CD4-positive, alpha-beta T cell treated with Interleukin-2 at 100 ng/mL for 4 hours (primary cell): Measurements from ENCODE around the gene AAGAB.

Experiments used
- DNase-seq: peaks from one replicate; pipeline ENCODE4 v3.0.0-alpha.2; 2020; ENCODE audit warnings: low spot score

Gene AAGAB

DNA sequence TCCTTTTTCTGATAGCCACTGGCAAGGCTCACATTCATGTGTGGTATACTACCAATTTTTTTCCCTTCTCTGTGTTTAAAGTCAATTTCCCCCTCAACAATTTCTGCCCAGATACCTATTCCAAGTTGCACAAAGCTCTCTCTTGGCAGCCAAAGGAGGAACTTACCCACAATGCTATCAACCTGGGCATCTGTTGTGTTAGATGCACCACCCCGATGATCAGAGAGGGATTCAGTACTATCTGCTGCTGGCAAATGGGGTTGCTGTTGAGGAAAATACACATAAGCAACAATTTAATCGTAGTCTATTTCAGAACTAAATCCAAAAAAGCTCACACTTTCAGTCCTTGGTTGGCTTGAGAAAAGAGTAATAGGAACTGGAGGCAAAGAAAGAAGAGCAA, 46.1 kb downstream of the AAGAB start:
- no peak for DNase-seq

DNA sequence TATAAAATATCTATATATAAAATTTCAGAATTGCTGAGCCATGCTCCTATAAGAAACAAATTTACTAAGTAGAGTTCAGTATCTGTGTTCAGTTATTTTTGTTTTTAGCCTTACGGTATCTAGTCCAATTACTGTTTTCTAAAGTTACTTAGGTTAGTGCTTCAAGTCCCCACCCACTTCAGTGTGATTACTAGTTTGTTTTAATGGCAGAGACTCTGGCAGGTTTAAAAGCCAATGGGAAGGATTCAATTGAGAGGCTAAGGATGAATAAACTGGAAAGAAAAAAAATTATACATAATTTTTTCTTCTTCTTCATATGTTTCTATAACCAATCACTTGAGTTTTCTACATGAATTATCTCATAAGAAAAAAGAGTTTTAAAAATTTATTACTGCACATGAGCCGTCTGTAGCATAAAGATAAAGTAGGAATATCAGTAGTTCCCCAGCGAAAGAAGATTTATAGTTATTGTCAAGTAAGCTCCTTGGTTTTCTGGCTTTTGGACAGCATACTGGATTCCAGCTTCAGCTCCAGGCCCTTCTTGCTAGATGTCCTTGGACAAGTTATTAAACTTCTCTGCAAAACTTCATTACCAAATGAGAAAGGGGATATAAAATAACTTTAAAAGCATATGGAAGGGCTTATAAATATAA, 46.8 kb downstream of the AAGAB start:
- DNase-seq = no peak

DNA sequence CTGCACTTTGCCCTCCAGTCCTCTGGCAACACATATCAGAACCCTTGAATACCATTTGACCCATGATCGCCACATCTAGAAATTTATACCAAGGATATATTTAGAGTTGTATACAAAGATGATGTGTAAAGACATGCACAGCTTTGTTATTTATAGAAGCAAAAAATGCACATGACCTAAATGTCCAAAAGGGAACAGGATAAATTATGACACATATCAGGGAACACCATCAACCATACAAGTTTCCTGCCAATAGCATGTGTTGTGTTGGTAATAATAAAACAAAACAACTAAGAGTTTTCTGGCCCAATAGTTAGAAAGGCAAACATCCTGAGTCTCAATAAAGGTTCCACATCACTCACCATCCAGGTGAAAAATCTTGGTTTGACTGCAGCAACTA, 51.5 kb downstream of the AAGAB start:
- DNase-seq = no peak

DNA sequence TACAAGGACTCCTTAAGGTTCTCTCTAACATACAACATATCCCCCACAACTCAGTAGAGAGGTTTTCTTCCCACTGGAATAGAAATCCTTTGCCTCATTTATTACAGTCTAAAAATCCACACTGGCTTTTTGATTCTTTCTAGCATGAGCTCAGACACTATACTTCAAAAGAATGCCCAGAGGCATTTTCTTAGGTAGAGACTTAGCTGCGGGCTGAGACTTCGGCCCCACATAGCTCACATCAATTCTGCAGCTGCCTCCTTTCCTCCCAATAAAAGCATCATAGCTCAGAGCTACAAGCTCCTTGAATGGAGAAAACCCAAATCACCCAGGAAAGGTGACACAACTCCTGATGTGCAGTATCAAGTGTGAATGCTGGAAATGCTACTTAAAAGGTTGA, 52.4 kb downstream of the AAGAB start:
- DNase-seq = no peak

DNA sequence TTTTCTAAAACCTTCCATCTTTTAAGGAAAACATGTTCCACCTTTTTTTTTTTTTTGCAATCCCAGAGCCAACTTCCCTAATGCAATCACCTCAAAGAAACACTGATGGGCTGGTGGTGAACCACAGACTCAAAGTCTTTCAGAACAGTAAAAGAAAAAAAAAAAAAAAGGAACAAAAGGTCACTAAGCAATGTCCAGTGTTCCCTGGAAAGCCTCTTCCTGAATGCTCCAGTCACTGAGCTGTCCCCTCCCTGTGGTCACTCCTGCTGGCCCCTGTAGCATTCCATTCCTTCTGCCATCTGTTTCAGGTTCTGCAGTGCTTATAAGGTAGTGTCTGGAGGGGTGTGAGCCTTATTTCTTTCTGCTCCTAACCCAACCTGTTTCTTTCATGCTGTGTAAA, 53.3 kb downstream of the AAGAB start:
- no peak for DNase-seq

DNA sequence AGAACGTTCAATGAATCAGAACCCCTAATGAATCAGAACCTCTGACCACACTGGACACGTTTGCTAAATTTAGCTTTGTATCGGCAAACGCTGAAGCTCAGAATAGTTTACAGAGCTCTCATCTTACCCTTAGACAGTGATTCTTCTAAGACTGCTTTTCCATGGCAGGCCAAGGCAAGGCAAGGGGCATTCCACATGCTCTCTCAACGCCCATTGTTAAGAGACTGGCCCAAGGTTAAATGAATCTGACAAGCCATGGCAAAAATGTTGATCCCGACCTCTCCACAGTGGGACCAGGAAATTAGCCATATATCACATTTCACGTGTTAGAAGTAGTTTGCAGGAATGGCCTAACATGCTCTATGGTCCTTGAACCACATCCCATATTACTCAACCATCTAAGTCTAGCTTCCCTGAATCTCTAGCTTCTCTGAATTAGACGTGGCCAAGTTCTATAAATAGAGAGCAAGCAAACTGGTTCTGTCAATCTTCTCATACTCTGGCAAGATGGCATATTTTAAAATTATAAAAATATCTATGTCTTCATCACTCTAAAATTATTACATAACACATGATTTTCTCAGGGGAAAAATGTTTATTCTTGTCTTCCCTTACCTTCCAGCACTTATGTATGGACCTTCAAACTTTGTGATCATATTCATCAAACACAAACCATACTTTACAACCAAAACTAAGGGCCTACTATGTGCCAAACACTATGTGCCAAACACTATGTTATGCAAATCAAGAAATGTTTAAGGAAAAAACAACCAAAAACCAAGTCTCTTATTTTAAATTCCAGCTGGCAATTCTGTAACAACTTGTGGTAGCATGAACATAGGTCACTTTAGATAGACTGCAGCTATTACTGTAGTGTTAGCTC, 54.3 kb downstream of the AAGAB start:
- no peak for DNase-seq

DNA sequence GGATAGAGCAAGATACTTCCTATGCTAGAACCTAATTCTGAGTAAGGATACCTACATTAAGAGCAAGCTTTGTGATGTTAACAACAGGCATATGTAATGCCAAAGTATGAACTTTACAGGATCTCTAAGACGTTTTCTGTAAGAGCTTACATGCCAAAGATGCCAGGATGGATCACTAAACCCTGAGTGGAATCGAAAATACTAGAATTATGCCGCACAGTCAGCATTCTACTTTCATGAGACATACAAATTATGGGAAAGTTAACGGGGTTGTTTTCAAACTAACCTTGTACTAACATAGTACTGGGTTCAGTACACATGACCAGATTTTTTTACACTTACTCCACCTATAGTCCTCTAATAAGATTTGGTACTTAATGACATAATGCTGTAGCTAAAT, 55.1 kb downstream of the AAGAB start:
- no peak for DNase-seq

DNA sequence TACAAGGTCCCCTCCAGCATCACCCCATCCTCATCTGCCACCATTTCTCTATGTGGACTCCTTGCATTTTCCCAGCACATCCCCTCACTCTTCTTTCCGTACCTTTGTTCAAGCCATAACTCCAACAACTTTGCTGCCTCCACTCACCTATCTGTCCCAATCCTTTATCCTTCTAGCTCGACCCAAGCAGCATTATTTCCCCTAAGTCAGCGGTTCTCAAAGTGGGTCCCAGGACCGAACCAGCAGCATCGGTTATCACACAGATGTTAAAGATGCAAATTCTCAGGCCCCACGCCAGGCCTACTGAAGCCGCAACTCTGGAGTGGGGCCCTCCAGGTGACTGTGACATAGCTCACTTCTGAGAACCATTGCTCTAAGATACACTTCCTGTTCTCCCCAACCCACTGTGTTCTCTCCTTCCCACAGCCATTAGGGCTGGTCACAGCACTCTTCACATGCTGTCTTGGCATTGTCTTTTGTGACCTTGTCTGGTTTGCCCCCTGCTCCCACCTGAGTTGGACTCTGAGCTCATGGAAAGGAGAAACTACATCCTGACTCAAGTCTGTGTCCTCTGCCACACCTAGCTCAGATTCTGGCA, 56.2 kb downstream of the AAGAB start:
- peak; percentile 16 for DNase-seq

DNA sequence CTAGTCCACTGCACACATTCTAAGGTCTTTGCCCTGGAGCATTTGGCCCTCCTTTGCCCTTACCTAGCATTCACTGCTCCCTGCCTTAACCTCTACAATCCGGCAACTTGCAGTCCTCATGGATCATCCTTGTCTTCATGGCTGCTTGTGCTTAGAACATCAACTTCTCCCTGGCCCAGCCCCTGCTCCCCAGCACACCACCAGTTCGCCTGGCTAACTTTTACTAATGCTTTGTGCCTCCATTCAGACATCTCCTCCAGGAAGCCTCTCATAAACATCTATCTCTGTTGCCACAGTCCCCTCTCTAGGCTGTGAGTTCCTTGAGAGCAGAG, 57.1 kb downstream of the AAGAB start:
- no peak for DNase-seq

DNA sequence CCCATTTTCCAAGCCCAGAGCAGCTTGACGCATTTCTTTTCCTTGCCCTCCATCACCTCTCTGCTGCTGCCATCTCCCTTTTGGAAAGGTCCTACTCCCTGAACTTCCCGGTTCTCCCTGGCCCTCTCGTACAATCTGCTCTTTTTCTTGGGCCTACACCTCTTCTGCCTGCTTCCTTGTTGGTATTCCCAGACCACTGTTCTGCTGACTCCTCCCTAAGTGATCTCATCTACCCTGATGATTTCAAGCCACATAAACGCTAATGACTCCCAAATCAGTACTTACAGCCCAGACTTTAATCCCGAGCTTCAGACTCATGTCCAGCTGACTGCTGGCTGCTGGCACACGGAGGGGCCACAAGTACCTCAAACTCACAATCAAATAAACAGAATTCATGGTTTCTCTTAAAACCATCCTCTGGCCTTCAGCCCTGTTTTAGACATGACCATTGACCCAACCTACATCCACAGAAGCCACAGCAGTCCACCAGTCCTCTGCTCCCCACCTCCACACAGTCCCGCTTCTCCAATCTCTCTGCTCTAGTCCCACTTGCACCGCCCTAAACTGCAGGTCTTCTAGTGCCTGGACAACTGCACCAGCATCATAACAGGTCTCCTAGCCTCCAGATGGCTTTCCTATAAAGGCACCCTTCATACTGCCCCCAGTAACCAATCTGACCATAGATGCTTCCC, 57.6 kb downstream of the AAGAB start:
- DNase-seq = no peak

DNA sequence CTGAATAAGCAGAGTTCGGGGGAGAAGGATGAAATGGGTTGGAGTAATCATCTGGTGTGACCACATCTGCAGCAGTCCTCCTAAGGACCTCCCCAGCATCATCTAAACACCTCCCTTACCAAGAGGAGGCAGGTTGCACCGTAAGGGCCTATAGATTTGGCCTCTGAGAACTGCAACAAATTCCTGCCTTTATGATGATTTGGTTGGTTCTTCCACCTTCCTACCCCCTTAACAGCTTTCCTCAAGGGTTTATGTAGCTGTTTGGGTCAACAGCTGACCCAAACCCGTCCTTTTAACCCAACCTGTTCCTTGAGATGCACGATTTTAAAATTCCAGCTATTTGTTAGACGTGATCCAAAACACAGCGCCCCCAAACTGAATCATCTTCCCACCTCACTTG, 58.2 kb downstream of the AAGAB start:
- no peak for DNase-seq

DNA sequence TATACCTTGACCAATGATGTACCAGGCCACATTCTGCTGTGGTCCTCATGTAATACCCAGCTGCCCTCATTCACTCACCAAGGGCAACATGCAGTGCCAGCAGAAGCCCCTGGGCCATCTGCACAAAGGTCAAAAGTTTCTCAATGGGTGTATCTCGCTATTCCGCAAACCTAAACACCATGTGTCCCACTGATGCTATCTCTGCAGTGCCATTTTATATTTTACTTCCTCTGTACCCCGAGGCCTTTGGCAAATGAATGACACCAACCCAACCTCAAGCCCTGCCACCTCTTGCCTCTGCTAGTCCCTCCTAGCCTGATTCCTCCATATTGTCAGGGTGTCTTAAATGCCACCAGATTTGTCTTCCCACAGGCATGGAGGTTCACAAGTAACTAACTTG, 59.2 kb downstream of the AAGAB start:
- no peak for DNase-seq

DNA sequence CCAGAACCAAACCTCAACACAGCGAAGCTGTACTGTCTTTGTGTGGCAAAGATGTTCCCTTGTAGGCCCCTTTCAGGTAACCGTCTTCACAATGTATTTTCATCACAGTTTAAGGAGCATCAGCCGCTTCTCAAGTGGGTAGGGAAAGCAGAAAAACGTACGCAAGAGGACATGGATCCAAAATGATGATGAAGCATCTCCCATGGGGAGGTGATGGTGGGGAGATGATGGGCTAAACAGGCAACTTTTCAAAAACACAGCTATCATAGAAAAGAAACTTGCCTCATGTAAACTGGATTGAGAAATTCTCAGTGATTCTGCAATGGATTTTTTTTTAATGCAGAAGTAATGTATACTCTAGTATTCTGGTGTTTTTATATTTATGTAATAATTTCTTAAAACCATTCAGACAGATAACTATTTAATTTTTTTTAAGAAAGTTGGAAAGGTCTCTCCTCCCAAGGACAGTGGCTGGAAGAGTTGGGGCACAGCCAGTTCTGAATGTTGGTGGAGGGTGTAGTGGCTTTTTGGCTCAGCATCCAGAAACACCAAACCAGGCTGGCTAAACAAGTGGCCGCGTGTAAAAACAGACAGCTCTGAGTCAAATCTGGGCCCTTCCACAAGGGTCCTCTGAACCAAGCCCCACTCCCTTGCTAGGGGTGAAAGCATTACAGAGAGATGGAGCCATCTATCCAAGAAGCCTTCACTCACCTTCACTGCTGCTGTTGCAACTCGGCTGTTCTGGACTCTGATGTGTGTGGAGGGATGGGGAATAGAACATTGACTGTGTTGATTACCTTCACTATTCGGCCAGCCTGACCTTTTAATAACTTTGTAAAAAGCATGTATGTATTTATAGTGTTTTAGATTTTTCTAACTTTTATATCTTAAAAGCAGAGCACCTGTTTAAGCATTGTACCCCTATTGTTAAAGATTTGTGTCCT, 60.0 kb downstream of the AAGAB start:
- no peak for DNase-seq

DNA sequence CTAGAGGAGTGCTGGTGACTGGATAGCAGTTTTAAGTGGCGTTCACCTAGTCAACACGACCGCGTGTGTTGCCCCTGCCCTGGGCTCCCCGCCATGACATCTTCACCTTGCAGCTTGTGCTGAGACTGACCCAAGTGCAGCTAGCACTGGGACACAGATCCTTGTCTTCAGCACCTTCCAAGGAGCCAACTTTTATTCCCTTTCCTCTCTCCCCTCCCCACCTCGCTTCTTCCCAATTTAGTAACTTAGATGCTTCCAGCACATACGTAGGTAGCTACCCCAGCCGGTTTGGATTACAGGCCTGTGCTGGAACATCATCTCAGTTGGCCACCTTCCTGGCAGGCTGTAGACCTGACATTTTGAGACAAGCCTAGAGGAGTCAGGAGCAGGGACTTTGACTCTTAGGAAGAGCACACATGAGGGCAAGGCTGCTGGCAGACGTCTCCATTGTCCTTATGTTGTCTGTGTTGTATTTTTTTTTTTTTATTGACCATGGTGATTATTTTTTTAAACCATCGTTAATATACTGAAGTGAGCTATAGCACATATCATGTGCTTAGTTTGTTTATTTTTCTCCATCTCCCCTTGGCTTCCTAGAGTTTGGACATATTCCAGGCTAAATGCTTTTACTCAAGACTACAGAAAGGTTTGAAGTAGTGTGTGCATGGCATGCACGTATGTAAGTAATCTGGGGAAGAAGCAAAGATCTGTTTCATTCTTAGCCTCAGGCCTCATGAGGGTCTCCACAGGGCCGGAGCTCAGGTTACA, 61.1 kb downstream of the AAGAB start:
- DNase-seq = no peak

DNA sequence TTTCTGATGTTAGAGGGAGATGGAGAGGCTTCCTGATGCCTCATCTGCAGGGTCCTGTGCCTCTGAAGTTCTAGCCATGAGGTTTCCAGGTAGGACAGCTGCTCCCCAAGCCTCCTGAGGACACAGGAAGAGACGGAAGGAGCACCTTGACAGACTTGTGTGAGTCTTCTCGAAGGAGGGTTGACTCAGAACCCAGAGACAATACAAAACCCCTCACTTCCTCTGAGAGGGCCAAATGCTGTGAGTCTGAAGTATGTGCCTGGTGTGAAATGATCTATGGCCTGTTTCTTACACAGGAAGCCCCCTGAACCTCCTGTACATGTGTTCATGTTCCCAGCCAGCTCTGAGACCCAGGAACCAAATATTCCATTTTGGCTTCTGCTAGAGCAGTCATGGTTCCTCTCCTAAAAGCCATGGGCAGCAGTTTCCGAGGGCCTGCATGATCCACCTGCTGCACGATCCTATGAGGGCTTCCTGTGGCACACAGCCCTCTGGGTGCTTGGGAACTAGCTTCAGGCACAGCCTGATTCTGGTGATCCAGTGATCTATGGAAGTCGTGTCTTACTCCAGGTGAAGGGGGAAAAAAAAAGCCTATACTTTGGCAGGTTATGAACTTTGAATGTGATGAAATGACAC, 62.2 kb downstream of the AAGAB start:
- no peak for DNase-seq

DNA sequence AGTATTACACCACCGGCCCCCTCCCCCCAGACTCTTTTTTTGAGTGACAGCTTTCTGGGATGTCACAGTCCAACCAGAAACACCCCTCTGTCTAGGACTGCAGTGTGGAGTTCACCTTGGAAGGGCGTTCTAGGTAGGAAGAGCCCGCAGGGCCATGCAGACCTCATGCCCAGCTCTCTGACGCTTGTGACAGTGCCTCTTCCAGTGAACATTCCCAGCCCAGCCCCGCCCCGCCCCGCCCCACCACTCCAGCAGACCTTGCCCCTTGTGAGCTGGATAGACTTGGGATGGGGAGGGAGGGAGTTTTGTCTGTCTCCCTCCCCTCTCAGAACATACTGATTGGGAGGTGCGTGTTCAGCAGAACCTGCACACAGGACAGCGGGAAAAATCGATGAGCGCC, 63.6 kb downstream of the AAGAB start:
- DNase-seq = no peak

DNA sequence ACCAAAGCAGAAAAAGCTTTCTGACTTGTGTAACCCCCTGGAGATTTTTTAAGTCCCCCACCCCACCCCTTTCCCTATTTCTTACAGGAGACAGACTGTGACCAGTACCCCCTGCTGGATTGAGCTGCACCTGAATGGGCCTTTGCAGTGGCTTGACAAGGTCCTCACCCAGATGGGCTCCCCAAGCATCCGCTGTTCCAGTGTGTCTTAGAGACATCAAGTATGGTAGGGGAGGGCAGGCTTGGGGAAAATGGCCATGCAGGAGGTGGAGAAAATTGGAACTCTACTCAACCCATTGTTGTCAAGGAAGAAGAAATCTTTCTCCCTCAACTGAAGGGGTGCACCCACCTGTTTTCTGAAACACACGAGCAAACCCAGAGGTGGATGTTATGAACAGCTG, 64.1 kb downstream of the AAGAB start:
- no peak for DNase-seq

DNA sequence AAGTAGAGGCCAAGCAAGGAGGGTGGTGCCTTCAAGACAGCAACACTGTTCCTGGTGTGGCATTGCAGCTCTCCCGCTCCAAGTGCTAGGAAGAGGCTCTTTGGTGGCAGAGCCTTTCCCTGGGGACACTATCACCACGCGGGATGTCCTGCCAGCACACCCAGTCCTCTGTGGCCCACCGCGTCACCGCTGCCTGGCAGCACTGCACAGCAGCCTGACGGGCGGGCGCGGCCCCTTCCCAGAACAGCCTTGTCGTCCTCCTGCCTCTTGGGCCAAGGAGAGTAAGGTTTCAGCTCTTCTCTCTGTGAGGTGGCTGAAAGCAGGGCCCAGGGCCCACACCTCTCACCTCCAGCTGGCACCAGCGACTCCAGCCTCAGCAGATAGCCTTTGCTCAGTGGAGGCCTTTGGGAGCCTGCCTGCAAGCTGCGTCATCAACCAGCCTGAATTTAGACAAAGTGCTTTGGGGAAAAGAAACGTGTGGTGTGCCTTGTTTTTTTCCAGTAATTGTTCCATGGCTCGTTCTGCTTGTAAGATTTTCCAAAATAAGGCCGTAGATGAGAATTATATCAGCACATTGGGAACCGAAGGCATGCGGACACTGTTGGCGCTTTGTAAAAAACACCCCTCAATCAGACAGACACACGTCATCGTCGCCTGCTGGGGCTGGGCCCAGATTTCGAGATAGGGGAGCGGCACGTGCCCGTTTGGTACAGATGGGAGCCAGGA, 65.0 kb downstream of the AAGAB start:
- no peak for DNase-seq

DNA sequence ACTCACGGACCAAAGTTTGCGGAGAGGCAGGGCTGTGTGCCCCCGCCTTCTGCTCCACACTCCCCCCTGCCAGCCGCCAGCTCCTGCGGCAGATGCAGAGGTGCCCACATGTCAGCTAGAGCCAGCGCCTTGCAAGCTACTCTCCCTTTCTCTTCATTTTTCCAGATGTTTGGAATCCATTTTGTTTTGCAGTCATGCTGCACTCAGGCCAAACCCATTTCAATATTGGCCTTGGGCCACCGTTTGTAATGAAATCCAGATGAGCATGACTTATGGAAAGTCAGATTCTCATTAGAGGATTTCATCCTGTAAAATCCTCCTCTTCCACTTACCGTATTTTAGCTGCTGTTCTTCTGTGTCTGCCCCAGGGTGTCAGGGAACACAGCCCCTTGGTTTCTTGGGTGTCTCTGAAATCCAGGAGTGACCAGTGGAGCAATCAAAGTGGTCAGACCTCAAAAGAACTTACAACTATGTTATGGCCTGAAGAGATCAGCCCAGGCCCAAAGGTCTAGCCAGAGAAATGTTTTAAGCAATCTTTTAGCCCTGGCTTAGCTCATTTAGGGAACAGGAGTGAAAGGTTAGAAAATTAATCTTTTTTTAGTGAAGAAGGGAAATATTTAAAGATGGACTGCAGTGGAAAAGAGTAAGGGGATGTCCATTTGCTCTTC, 65.8 kb downstream of the AAGAB start:
- no peak for DNase-seq
